PC-3 (cell line): ENCODE results near the gene FSIP1.

Experiments
- CTCF ChIP-seq: fragments of 300-600 bp; sonication (generic); conservative IDR thresholded peaks from 2 replicates; pipeline ENCODE4 v1.5.1; 2017; ENCODE audit warnings: antibody characterized with exemption, low read depth, mild to moderate bottlenecking, low read length
- EZH2 ChIP-seq: fragments of 300-600 bp; sonication (generic); IDR thresholded peaks from one replicate; pipeline ENCODE4 v1.6.1; 2017; ENCODE audit warnings: antibody characterized with exemption, mild to moderate bottlenecking, low read length; ENCODE audit not compliant: unreplicated experiment
- EZH2phosphoT487 ChIP-seq: fragments of 300-600 bp; sonication (generic); IDR thresholded peaks from 2 replicates; pipeline ENCODE4 v1.6.1; 2018; ENCODE audit warnings: mild to moderate bottlenecking, antibody characterized with exemption, low read length, borderline replicate concordance

DNA sequence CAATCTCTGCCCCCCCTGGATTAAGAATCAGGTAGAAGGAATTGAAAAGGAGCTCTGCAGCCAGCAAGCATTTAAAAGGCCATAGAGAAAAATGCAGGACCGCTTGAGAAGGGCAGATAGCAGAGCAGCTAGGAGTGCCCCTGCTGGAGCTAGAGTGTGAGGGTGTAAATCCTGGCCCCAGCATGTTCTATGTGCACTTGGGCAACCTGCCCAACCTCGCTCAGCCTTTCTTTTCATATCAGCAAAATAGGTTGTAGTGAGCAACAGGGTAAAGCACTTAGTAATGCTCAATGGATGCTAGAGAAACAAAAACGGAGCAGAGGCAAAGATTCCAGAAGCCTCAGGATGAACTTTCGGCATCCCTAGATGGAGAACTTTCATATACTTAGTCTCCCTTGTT, 226.8 kb downstream of the FSIP1 start:
- TF ChIP-seq EZH2 = no peak
- no peak for TF ChIP-seq CTCF
- TF ChIP-seq EZH2phosphoT487 = no peak
